H7 (cell line): ENCODE results near the gene ARHGEF12. TPM values are rescaled to one million over a fixed set of nuclear protein-coding genes. Genes with fewer than 3 reads are reported as not detected.

ENCODE experiments used
- DNase-seq: peaks from one replicate; pipeline ENCODE4 v3.0.0; 2012
- H3K27me3 ChIP-seq: 2 replicates; pipeline ENCODE4 v1.6.0; 2011; ENCODE audit warnings: mild to moderate bottlenecking, low read length; ENCODE audit not compliant: control insufficient read depth, insufficient read depth
- H3K36me3 ChIP-seq: replicated peaks from 2 replicates; pipeline ENCODE4 v1.5.1; 2011; ENCODE audit warnings: low read length; ENCODE audit not compliant: control insufficient read depth, insufficient read depth
- H3K4me3 ChIP-seq: 2 replicates; pipeline ENCODE4 v1.5.1; 2011; ENCODE audit warnings: low read depth, mild to moderate bottlenecking, control low read depth, low read length, moderate library complexity; ENCODE audit not compliant: insufficient read depth
- total RNA-seq: library from RNA; depleted of rRNA; stranded (reverse); fragments of >200 nt; shearing (Covaris generic); gene quantifications from 2 replicates; pipeline ENCODE4 v1.2.3, GENCODE V29; 2014

Gene ARHGEF12
- total RNA-seq, 1 experiment from 2014 or later = 19.2 TPM

DNA sequence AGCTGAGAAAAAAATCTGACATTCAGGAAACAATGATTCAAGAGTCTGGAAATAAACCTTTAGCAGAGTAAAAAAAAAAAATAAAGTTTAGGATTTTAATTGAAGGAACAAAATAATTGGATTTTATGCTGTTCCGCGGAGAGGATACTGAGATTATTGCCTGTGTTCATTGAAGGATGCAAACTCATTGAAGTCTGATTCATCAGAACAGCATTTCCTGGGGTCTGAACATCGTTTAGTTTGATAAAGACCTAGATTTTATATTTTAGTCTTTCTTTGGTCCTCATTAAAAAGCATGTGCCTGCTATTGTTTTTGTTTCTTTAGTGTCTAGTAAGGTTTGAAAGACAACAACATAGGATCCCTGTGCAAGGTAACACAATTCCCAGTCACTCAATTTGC, 6.7 kb upstream of the ARHGEF12 start:
- peaks cover 10% of the 10 kb centered on the region for H3K36me3 ChIP-seq
- H3K4me3 ChIP-seq = no peak overlapping the region
- DNase-seq = no peak
- H3K27me3 ChIP-seq = no peaks in the 10 kb centered on the region

- DNase-seq = no peak
- no peak overlapping the region for H3K4me3 ChIP-seq
- peaks cover 10% of the 10 kb centered on the region for H3K36me3 ChIP-seq
- no peaks in the 10 kb centered on the region for H3K27me3 ChIP-seq
Measured at GRCh38 chr11:120330045-120330444, 6.2 kb upstream of the ARHGEF12 start.

DNA sequence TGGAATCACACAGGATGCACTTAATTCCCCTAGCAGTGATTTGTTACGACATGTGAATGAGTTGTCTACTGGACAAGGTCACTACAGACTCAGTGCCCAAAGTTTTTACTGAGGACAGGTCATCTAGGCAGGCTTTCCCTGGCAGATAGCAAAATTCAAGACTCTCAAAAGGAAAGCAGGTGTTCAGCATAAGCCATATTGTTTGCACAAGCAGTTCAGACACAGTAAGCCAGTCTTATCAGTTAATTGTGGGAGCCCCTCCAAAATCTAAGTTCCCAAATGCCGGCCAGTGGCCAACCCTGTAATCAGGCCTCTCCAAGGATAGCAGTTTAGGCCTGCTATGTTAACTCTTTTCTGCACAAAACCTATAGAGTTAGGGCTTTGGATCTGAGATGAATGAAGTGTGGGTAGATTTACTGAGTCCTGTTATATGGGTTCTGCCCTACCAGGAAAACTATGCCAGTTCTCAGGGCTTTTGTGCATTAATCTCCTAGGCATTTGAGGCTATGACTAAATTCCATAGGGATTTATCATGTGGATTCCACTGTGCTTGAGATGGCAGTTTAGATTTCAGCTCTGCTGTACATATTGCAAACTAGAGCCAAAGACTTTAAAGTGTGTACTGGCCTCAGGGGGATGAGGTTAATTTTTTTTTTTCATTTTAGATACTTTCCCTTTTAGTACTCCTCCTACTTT, 4.8 kb upstream of the ARHGEF12 start:
- no peak for DNase-seq
- H3K36me3 ChIP-seq = peaks cover 10% of the 10 kb centered on the region
- no peak overlapping the region for H3K4me3 ChIP-seq
- no peaks in the 10 kb centered on the region for H3K27me3 ChIP-seq

DNA sequence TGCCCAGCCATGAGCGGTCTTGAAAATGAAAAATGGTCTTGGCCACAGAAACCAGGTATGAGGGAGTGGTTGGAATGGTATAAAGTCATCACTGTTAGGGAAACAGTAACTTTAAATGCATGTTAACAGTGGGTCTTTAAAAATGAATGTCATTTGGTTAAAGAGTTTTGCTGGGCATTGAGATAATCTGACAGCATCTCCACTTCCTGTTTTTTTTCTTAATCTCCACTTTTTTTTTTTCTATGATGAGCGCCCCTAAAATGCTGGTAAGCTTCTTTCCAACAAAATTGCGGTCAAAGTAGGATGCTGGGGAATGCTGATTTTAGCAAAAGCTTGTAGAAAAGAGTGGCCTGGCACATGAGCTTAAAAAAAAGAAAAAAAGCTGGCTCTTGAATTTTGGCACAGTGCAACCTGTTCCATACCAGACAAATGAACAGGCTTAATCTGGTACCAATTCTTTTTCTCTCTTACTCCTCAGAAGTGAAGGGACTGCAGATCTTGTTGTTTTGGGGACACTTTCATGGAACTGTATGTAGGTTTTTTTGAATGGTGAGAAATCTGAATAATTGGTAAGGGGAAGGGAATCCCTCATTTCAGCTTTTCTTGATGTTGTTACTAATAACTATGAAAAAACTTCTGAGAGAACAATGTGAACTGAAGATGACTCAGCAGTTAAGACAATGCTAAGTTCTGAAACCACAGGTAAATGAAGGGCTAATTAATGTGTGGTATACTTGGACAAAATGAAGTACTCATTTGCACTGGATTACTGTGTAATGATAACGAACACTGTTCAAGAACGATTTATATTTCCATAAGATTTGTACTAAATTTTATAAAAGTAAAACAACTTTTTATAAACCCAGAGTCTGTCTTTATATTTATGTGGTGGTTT, 3.1 kb upstream of the ARHGEF12 start:
- Histone ChIP-seq H3K27me3 (no peaks in the 10 kb centered on the region), H3K36me3 (peaks cover 10% of the 10 kb centered on the region), H3K4me3 (no peak overlapping the region)
- DNase-seq = no peak

GRCh38 chr11:120333801-120334200, 2.4 kb upstream of the ARHGEF12 start:
- no peak overlapping the region for H3K4me3 ChIP-seq
- no peak for DNase-seq
- H3K27me3 ChIP-seq = no peaks in the 10 kb centered on the region
- peaks cover 10% of the 10 kb centered on the region for H3K36me3 ChIP-seq

- Histone ChIP-seq H3K36me3 (peaks cover 10% of the 10 kb centered on the region), H3K4me3 (no peak overlapping the region), H3K27me3 (no peaks in the 10 kb centered on the region)
- DNase-seq = no peak
Measured at GRCh38 chr11:120334332-120334731, 1.9 kb upstream of the ARHGEF12 start.

- Histone ChIP-seq H3K36me3 (peaks cover 7% of the 10 kb centered on the region), H3K27me3 (no peaks in the 10 kb centered on the region), H3K4me3 (peak overlapping the region; percentile 89)
- DNase-seq = peak; percentile 69
Measured at GRCh38 chr11:120334894-120335462, 1.2 kb upstream of the ARHGEF12 start.

GRCh38 chr11:120335556-120335907, 681 bp upstream of the ARHGEF12 start:
- peak overlapping the region; percentile 89 for H3K4me3 ChIP-seq
- peaks cover 2% of the 10 kb centered on the region for H3K36me3 ChIP-seq
- DNase-seq = no peak
- no peaks in the 10 kb centered on the region for H3K27me3 ChIP-seq

GRCh38 chr11:120336641-120337354, 585 bp downstream of the ARHGEF12 start:
- peak; percentile 86 for DNase-seq
- H3K27me3 ChIP-seq = no peaks in the 10 kb centered on the region
- no peaks in the 10 kb centered on the region; the same call in 1 of the 2 replicates for H3K36me3 ChIP-seq
- H3K4me3 ChIP-seq = peak overlapping the region; percentile 89

DNA sequence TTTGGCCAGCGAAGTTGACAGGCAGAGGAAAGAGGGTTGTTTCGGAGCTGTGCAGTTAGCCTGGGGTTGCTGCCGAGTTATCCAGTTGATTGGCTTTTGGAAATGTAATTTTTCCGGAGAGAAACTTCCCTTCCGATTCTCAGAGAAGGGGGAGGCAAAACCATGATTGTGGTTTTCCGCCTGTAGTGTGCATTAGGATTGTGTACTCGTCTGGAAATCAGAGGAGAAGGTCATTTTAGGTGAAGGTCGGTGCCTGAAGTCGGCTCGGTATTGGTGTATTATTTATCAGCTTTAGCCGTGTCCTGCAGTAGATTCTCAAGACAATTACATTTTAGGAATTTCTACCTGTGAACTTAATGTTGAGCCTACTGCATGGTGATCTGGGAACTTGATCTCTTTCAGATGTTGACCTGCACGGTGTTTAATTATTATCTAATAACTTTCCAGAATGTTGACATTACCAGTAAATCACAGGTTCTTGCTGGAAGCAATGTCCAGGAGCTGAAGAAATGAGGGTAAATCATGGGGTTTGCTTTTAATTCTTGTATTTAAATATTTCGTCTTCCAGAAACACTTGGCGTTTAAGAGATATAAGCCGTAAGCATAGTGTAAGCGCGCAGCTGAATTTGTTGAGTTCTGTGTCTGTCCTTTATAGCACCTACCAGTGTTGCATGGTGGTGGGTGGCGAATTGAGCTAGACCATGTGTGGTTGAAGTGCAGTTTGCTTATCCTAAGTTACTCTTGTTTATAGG, 1.3 kb downstream of the ARHGEF12 start:
- Histone ChIP-seq H3K4me3 (peak overlapping the region; percentile 89), H3K36me3 (no peaks in the 10 kb centered on the region), H3K27me3 (no peaks in the 10 kb centered on the region)
- no peak for DNase-seq

DNA sequence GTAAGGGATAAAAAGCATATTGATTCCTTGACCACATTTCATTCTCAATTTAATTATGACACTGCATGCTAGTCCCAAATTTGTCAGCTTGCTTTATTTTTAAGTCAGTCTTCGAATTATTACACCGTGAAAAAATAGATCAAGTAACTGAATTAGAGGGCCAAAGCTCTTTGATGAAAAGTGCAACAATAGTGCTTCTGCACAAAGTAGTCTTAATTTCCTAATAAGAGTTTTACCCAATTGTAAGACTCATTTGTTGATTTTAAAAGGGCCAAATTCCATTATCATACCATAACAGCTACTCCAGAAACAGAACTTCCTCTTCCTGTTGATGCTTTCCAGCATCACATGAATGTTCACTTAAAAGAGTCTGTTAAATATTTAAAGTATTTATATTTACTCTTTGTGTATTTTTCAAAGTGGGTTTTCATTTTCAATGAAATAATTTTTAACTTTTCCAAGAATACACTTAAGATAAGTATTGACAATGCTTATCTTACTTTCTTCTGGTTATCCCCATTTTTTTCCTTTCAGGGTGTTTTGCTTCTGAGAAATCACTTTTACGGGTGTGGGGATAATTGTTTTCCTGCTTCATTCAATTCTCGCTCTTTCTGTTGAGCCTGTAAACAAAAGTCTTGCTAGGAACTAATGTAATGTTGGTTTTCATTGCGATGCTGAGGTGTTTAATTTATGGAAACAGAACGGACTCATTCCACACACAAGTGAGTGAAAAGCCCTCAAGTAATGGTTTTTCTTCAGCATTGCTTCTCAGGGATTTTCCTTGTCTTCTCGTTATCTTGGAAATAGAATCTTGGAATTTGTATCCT, 2.1 kb downstream of the ARHGEF12 start:
- Histone ChIP-seq H3K4me3 (peak overlapping the region; percentile 89; the same call in 1 of the 2 replicates), H3K27me3 (no peaks in the 10 kb centered on the region), H3K36me3 (no peaks in the 10 kb centered on the region)
- no peak for DNase-seq

- H3K36me3 ChIP-seq = no peaks in the 10 kb centered on the region
- H3K27me3 ChIP-seq = no peaks in the 10 kb centered on the region
- no peak for DNase-seq
- no peak overlapping the region for H3K4me3 ChIP-seq
Measured at GRCh38 chr11:120339394-120339890, 3.2 kb downstream of the ARHGEF12 start.

GRCh38 chr11:120340529-120340928, 4.3 kb downstream of the ARHGEF12 start:
- H3K36me3 ChIP-seq = no peaks in the 10 kb centered on the region
- H3K4me3 ChIP-seq = no peak overlapping the region
- DNase-seq = no peak
- H3K27me3 ChIP-seq = no peaks in the 10 kb centered on the region
